ENCODE measurements around the gene CLSTN3.

- TF ChIP-seq CTCF (IDR thresholded peaks at IDR 0.05; ENCODE audit: low read length) (no peak), EZH2phosphoT487 (IDR thresholded peaks at IDR 0.05; ENCODE audit: low read length) (no peak)
These were observed 38.4 kb upstream of the CLSTN3 start for GRCh38 chr12:7091660-7092228.
